ENCODE results near the gene SLC25A40. TPM values are rescaled to one million over a fixed set of nuclear protein-coding genes. Genes with fewer than 3 reads are reported as not detected.

SLC25A40 gene
- total and polyA plus RNA-seq, 2 of the 13 experiments (the other 11 are each of a cell fraction or from before 2014, with no cell fraction given): 12.9 to 13.6 TPM

DNA sequence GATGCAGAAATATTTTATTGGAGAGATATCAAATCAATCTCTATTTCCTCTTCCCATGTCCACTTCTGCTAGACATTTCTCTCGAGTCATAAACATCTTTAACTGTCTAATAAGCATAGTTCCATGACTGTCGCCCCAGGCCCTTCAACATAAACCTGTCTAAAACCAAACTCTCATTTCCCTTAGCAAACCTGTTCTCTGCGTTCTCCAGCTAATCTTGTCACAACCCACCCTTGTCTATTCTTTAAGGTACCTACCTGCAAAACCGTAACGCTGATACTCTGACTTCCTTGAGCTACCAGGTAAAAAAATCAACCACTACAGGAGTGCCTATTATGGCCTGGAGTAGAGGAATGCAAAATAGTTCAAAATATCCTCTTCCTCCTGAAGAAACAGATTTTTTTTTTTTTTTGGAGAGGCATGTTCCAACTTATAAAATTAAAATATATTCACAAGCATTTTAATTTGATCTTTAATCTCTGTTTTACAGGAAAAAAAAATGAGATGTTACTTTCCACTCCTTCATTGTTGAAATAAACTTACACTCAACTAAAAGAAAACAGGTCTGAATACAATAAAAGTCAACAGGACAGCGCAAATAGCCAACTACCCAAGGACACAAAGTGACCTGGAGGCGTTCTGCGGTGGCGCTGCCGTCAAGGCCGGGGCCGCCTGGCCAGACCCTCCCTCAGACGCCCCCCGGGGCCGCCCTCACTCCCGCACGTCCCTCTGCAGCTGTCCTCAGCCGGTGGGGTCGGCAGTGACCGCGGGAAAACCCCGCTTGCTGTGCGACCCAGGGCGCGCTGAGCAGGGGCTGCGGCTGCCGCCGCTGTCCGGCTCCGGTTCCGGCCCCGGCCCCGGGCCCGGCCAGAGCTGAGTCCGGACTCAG lies 765 bp downstream of the SLC25A40 start (continued):
- TF ChIP-seq, protein P1, sequence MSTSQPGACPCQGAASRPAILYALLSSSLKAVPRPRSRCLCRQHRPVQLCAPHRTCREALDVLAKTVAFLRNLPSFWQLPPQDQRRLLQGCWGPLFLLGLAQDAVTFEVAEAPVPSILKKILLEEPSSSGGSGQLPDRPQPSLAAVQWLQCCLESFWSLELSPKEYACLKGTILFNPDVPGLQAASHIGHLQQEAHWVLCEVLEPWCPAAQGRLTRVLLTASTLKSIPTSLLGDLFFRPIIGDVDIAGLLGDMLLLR (CRISPR knock-in tag; IDR thresholded peaks at IDR 0.05): 0 out of 2 replicates have a peak, but pooled peaks have one; percentile 13
- TF ChIP-seq PAF1 (CRISPR knock-in tag; IDR thresholded peaks at IDR 0.05) (no peak), FIP1L1 (IDR thresholded peaks at IDR 0.05; ENCODE audit: borderline replicate concordance, insufficient read depth, low read depth, low read length) (no peak), ZNF451 (CRISPR knock-in tag; IDR thresholded peaks at IDR 0.05) (no peak), CREB1 (IDR thresholded peaks at IDR 0.05) (no peak), CREB1 (CRISPR knock-in tag; IDR thresholded peaks at IDR 0.05) (no peak), KDM2A (CRISPR knock-in tag; IDR thresholded peaks at IDR 0.05; ENCODE audit: borderline replicate concordance, low read depth) (0 out of 2 replicates have a peak, but pooled peaks have one; percentile 43), HDAC1 (CRISPR knock-in tag; IDR thresholded peaks at IDR 0.05) (no peak), RAD21 (CRISPR knock-in tag; IDR thresholded peaks at IDR 0.05) (peak; percentile 43), GZF1 (CRISPR knock-in tag; IDR thresholded peaks at IDR 0.05) (no peak), NCOA5 (CRISPR knock-in tag; IDR thresholded peaks at IDR 0.05) (no peak), HIVEP1 (CRISPR knock-in tag; IDR thresholded peaks at IDR 0.05) (peak; percentile 65; the same call in 1 of the 2 replicates), FOXA1 (IDR thresholded peaks at IDR 0.05) (no peak), FOXA1 (CRISPR knock-in tag; IDR thresholded peaks at IDR 0.05) (no peak)
- TF ChIP-seq, protein P2, sequence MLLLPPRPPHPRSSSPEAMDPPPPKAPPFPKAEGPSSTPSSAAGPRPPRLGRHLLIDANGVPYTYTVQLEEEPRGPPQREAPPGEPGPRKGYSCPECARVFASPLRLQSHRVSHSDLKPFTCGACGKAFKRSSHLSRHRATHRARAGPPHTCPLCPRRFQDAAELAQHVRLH (CRISPR knock-in tag; IDR thresholded peaks at IDR 0.05; ENCODE audit: borderline replicate concordance, low read depth): no peak
- TF ChIP-seq, protein P3, sequence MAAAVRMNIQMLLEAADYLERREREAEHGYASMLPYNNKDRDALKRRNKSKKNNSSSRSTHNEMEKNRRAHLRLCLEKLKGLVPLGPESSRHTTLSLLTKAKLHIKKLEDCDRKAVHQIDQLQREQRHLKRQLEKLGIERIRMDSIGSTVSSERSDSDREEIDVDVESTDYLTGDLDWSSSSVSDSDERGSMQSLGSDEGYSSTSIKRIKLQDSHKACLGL (CRISPR knock-in tag; IDR thresholded peaks at IDR 0.05): no peak; the same call in 1 of the 2 replicates
- TF ChIP-seq, protein P4, sequence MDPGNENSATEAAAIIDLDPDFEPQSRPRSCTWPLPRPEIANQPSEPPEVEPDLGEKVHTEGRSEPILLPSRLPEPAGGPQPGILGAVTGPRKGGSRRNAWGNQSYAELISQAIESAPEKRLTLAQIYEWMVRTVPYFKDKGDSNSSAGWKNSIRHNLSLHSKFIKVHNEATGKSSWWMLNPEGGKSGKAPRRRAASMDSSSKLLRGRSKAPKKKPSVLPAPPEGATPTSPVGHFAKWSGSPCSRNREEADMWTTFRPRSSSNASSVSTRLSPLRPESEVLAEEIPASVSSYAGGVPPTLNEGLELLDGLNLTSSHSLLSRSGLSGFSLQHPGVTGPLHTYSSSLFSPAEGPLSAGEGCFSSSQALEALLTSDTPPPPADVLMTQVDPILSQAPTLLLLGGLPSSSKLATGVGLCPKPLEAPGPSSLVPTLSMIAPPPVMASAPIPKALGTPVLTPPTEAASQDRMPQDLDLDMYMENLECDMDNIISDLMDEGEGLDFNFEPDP (CRISPR knock-in tag; conservative IDR thresholded peaks at IDR 0.05): no peak
- TF ChIP-seq, protein P5, sequence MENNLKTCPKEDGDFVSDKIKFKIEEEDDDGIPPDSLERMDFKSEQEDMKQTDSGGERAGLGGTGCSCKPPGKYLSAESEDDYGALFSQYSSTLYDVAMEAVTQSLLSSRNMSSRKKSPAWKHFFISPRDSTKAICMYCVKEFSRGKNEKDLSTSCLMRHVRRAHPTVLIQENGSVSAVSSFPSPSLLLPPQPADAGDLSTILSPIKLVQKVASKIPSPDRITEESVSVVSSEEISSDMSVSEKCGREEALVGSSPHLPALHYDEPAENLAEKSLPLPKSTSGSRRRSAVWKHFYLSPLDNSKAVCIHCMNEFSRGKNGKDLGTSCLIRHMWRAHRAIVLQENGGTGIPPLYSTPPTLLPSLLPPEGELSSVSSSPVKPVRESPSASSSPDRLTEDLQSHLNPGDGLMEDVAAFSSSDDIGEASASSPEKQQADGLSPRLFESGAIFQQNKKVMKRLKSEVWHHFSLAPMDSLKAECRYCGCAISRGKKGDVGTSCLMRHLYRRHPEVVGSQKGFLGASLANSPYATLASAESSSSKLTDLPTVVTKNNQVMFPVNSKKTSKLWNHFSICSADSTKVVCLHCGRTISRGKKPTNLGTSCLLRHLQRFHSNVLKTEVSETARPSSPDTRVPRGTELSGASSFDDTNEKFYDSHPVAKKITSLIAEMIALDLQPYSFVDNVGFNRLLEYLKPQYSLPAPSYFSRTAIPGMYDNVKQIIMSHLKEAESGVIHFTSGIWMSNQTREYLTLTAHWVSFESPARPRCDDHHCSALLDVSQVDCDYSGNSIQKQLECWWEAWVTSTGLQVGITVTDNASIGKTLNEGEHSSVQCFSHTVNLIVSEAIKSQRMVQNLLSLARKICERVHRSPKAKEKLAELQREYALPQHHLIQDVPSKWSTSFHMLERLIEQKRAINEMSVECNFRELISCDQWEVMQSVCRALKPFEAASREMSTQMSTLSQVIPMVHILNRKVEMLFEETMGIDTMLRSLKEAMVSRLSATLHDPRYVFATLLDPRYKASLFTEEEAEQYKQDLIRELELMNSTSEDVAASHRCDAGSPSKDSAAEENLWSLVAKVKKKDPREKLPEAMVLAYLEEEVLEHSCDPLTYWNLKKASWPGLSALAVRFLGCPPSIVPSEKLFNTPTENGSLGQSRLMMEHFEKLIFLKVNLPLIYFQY (CRISPR knock-in tag; IDR thresholded peaks at IDR 0.05; ENCODE audit: borderline replicate concordance): 0 out of 2 replicates have a peak, but pooled peaks have one; percentile 74
- TF ChIP-seq, protein P6, sequence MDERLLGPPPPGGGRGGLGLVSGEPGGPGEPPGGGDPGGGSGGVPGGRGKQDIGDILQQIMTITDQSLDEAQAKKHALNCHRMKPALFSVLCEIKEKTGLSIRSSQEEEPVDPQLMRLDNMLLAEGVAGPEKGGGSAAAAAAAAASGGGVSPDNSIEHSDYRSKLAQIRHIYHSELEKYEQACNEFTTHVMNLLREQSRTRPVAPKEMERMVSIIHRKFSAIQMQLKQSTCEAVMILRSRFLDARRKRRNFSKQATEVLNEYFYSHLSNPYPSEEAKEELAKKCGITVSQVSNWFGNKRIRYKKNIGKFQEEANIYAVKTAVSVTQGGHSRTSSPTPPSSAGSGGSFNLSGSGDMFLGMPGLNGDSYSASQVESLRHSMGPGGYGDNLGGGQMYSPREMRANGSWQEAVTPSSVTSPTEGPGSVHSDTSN (CRISPR knock-in tag; IDR thresholded peaks at IDR 0.05): no peak

All from HepG2 (cell line).